ENCODE data around the gene GIGYF1. TPM values are rescaled to one million over a fixed set of nuclear protein-coding genes. Genes with fewer than 3 reads are reported as not detected.

Gene GIGYF1
- total and polyA plus RNA-seq, 2 of the 13 experiments (the other 11 are each of a cell fraction or from before 2014, with no cell fraction given): 7.6 to 16.1 TPM

- TF ChIP-seq CBX2 (IDR thresholded peaks at IDR 0.05; ENCODE audit: low read depth, low read length) (no peak), CBX2 (CRISPR knock-in tag; IDR thresholded peaks at IDR 0.05; ENCODE audit: low read depth) (no peak), ZFP91 (CRISPR knock-in tag; IDR thresholded peaks at IDR 0.05; ENCODE audit: borderline replicate concordance) (peak; percentile 38; the same call in 1 of the 2 replicates), NAIF1 (CRISPR knock-in tag; IDR thresholded peaks at IDR 0.05; ENCODE audit: borderline replicate concordance) (no peak), SUZ12 (IDR thresholded peaks at IDR 0.05; ENCODE audit: low read depth, low read length) (no peak), THAP9 (CRISPR knock-in tag; IDR thresholded peaks at IDR 0.05; ENCODE audit: borderline replicate concordance) (no peak), HOMEZ (CRISPR knock-in tag; IDR thresholded peaks at IDR 0.05; ENCODE audit: low read depth) (no peak), ZNF704 (CRISPR knock-in tag; IDR thresholded peaks at IDR 0.05; ENCODE audit: borderline replicate concordance) (no peak), KDM4B (CRISPR knock-in tag; IDR thresholded peaks at IDR 0.05) (no peak), MATR3 (CRISPR knock-in tag; IDR thresholded peaks at IDR 0.05) (no peak), ZNF670 (CRISPR knock-in tag; IDR thresholded peaks at IDR 0.05; ENCODE audit: borderline replicate concordance) (peak; percentile 54; the same call in 1 of the 2 replicates), ZNF280D (CRISPR knock-in tag; IDR thresholded peaks at IDR 0.05) (0 out of 2 replicates have a peak, but pooled peaks have one; percentile 42), MAX (IDR thresholded peaks at IDR 0.05) (peak; percentile 91), SIN3B (IDR thresholded peaks at IDR 0.05; ENCODE audit: low read length) (no peak), ZNF446 (CRISPR knock-in tag; IDR thresholded peaks at IDR 0.05) (no peak), SNAI1 (CRISPR knock-in tag; IDR thresholded peaks at IDR 0.05; ENCODE audit: borderline replicate concordance) (no peak), PCBP2 (optimal IDR thresholded peaks at IDR 0.05; ENCODE audit: low read depth, low read length, poor library complexity, severe bottlenecking) (no peak), ZNF317 (CRISPR knock-in tag; IDR thresholded peaks at IDR 0.05) (0 out of 2 replicates have a peak, but pooled peaks have one; percentile 36)
These were observed 26.8 kb upstream of the GIGYF1 start (continued) for GRCh38 chr7:100720671-100721504.

Data from HepG2 (cell line).